A673 (cell line): ENCODE measurements around the gene IL6.

Experiments
- CTCF ChIP-seq: fragments of 300-800, 200-600 bp; sonication (generic); conservative IDR thresholded peaks from 2 replicates; pipeline ENCODE4 v1.5.1; 2017; ENCODE audit warnings: low read depth, mild to moderate bottlenecking, antibody characterized with exemption, low read length, moderate library complexity, mixed read lengths
- EZH2 ChIP-seq: fragments of 200-600 bp; sonication (generic); IDR thresholded peaks from 2 replicates; pipeline ENCODE4 v1.6.1; 2017; ENCODE audit warnings: borderline replicate concordance, low read depth, mild to moderate bottlenecking, mixed read lengths, antibody characterized with exemption, low read length; ENCODE audit not compliant: poor library complexity, severe bottlenecking

- TF ChIP-seq CTCF, result no peak
- TF ChIP-seq EZH2, result no peak
Measured at GRCh38 chr7:22731766-22732165, 4.8 kb downstream of the IL6 start.
